T-helper 17 cell (primary cell): ENCODE measurements around the gene NT5M. TPM values are rescaled to one million over a fixed set of nuclear protein-coding genes. Genes with fewer than 3 reads are reported as not detected.

ENCODE experiments used
- ATAC-seq: fragments of 150-1000 bp; cut with Tn5 transposase; 2 replicates; pipeline ENCODE4 v1.10.0; 2021; ENCODE audit warnings: mild to moderate bottlenecking, moderate library complexity
- DNase-seq, 3 donors: peaks; one replicate each; pipeline versions ENCODE4 v3.0.0 to v3.0.0-alpha.2; 2020 to 2021
- H3K9me3 ChIP-seq: one replicate; pipeline ENCODE4 v1.7.0; 2013; ENCODE audit warnings: low read length, mild to moderate bottlenecking; ENCODE audit not compliant: control insufficient read depth, poor library complexity, severe bottlenecking
- H3K27ac Mint-ChIP-seq: one replicate; pipeline ENCODE4 v1.8.0; 2022; ENCODE audit warnings: mild to moderate bottlenecking, moderate library complexity, mixed read lengths
- H3K27me3 Mint-ChIP-seq: one replicate; pipeline ENCODE4 v1.8.0; 2022; ENCODE audit warnings: mixed read lengths
- H3K36me3 Mint-ChIP-seq: one replicate; pipeline ENCODE4 v1.8.0; 2022; ENCODE audit warnings: low read depth, mixed read lengths
- H3K4me1 Mint-ChIP-seq: one replicate; pipeline ENCODE4 v1.8.0; 2022; ENCODE audit warnings: mild to moderate bottlenecking, mixed read lengths
- H3K4me3 Mint-ChIP-seq: one replicate; pipeline ENCODE4 v1.8.0; 2022; ENCODE audit warnings: mild to moderate bottlenecking, moderate library complexity, mixed read lengths
- total RNA-seq, 4 donors: library from RNA in 2 of 4; stranded (reverse) in 2 of 4; gene quantifications; one replicate each; pipeline ENCODE4 v1.2.3 and lab custom pipeline; 2022 to 2026

NT5M gene
- total RNA-seq, 2 donors from 2014 or later, result 2.5 to 24.0 TPM

GRCh38 chr17:17328251-17328650, 25.1 kb downstream of the NT5M start:
- Mint-ChIP-seq H3K4me3 (no peak overlapping the region), H3K27ac (no peak overlapping the region)

GRCh38 chr17:17341452-17341851, 38.3 kb downstream of the NT5M start:
- no peaks in the 10 kb centered on the region for H3K4me1 Mint-ChIP-seq
- H3K4me3 Mint-ChIP-seq, result no peak overlapping the region
- no peaks in the 10 kb centered on the region for H3K9me3 ChIP-seq
- no peak for DNase-seq
- no peak overlapping the region for H3K27ac Mint-ChIP-seq
- ATAC-seq, result no peak
- H3K27me3 Mint-ChIP-seq, result no peaks in the 10 kb centered on the region
- peaks cover 2% of the 10 kb centered on the region for H3K36me3 Mint-ChIP-seq

More at GRCh38 chr17:17328251-17328650, 25.1 kb downstream of the NT5M start:
- no peaks in the 10 kb centered on the region for H3K27me3 Mint-ChIP-seq
- ATAC-seq (no peak), DNase-seq (no peak)
- no peaks in the 10 kb centered on the region for H3K4me1 Mint-ChIP-seq
- no peaks in the 10 kb centered on the region for H3K36me3 Mint-ChIP-seq
- H3K9me3 ChIP-seq, result no peaks in the 10 kb centered on the region

- no peak for ATAC-seq
- Mint-ChIP-seq H3K4me1 (no peaks in the 10 kb centered on the region), H3K36me3 (peaks cover 2% of the 10 kb centered on the region), H3K27ac (no peak overlapping the region), H3K27me3 (no peaks in the 10 kb centered on the region), H3K4me3 (no peak overlapping the region)
- DNase-seq, result no peak
- H3K9me3 ChIP-seq, result no peaks in the 10 kb centered on the region
Measured at GRCh38 chr17:17342242-17342945, 39.2 kb downstream of the NT5M start.

- ATAC-seq, result no peak
- H3K36me3 Mint-ChIP-seq, result peaks cover 2% of the 10 kb centered on the region
- H3K27me3 Mint-ChIP-seq, result no peaks in the 10 kb centered on the region
- H3K9me3 ChIP-seq, result no peaks in the 10 kb centered on the region
- H3K27ac Mint-ChIP-seq, result no peak overlapping the region
- H3K4me1 Mint-ChIP-seq, result no peaks in the 10 kb centered on the region
- H3K4me3 Mint-ChIP-seq, result no peak overlapping the region
- DNase-seq, result no peak
Measured at GRCh38 chr17:17343160-17343735, 40.1 kb downstream of the NT5M start.

- H3K4me1 Mint-ChIP-seq, result no peaks in the 10 kb centered on the region
- no peaks in the 10 kb centered on the region for H3K9me3 ChIP-seq
- no peak for ATAC-seq
- H3K27me3 Mint-ChIP-seq, result no peaks in the 10 kb centered on the region
- no peak overlapping the region for H3K4me3 Mint-ChIP-seq
- H3K36me3 Mint-ChIP-seq, result peaks cover 2% of the 10 kb centered on the region
- no peak for DNase-seq
- no peak overlapping the region for H3K27ac Mint-ChIP-seq
Measured at GRCh38 chr17:17343896-17344506, 40.8 kb downstream of the NT5M start.

GRCh38 chr17:17344507-17345293, 41.5 kb downstream of the NT5M start:
- ATAC-seq, result no peak
- Mint-ChIP-seq H3K4me1 (no peaks in the 10 kb centered on the region), H3K27ac (no peak overlapping the region), H3K36me3 (peaks cover 2% of the 10 kb centered on the region), H3K27me3 (no peaks in the 10 kb centered on the region), H3K4me3 (no peak overlapping the region)
- no peaks in the 10 kb centered on the region for H3K9me3 ChIP-seq
- DNase-seq, result no peak

GRCh38 chr17:17345294-17345597, 42.1 kb downstream of the NT5M start:
- ATAC-seq (no peak), DNase-seq (no peak)
- Mint-ChIP-seq H3K27ac (no peak overlapping the region), H3K4me1 (no peaks in the 10 kb centered on the region), H3K36me3 (peaks cover 2% of the 10 kb centered on the region), H3K27me3 (no peaks in the 10 kb centered on the region), H3K4me3 (no peak overlapping the region)
- no peaks in the 10 kb centered on the region for H3K9me3 ChIP-seq

GRCh38 chr17:17345686-17346427, 42.7 kb downstream of the NT5M start:
- Mint-ChIP-seq H3K4me1 (no peaks in the 10 kb centered on the region), H3K27ac (no peak overlapping the region), H3K4me3 (no peak overlapping the region), H3K27me3 (no peaks in the 10 kb centered on the region), H3K36me3 (peaks cover 2% of the 10 kb centered on the region)
- DNase-seq (no peak), ATAC-seq (no peak)
- no peaks in the 10 kb centered on the region for H3K9me3 ChIP-seq

GRCh38 chr17:17346428-17347233, 43.5 kb downstream of the NT5M start:
- Mint-ChIP-seq H3K4me3 (no peak overlapping the region), H3K27ac (no peak overlapping the region), H3K36me3 (peaks cover 2% of the 10 kb centered on the region), H3K4me1 (no peaks in the 10 kb centered on the region), H3K27me3 (no peaks in the 10 kb centered on the region)
- ATAC-seq, result no peak
- no peak for DNase-seq
- no peaks in the 10 kb centered on the region for H3K9me3 ChIP-seq

GRCh38 chr17:17347234-17347955, 44.2 kb downstream of the NT5M start:
- H3K4me1 Mint-ChIP-seq, result no peaks in the 10 kb centered on the region
- peaks cover 2% of the 10 kb centered on the region for H3K36me3 Mint-ChIP-seq
- no peak overlapping the region for H3K27ac Mint-ChIP-seq
- H3K9me3 ChIP-seq, result no peaks in the 10 kb centered on the region
- ATAC-seq (no peak), DNase-seq (no peak)
- H3K27me3 Mint-ChIP-seq, result no peaks in the 10 kb centered on the region
- no peak overlapping the region for H3K4me3 Mint-ChIP-seq

GRCh38 chr17:17347956-17348871, 45.0 kb downstream of the NT5M start:
- DNase-seq (no peak), ATAC-seq (no peak)
- Mint-ChIP-seq H3K36me3 (no peaks in the 10 kb centered on the region), H3K27ac (no peak overlapping the region), H3K4me3 (no peak overlapping the region), H3K4me1 (no peaks in the 10 kb centered on the region), H3K27me3 (no peaks in the 10 kb centered on the region)
- no peaks in the 10 kb centered on the region for H3K9me3 ChIP-seq
